K562 (cell line): Measurements from ENCODE around the gene PTP4A2. TPM values are rescaled to one million over a fixed set of nuclear protein-coding genes. Genes with fewer than 3 reads are reported as not detected.

Source experiments
- CHCHD3 ChIP-seq: fragments of 250-450 bp; sonication (Bioruptor Pico); IDR thresholded peaks from 2 replicates; pipeline ENCODE4 v2.1.2; 2022; ENCODE audit warnings: mild to moderate bottlenecking
- CREB5 ChIP-seq: fragments of 250-450 bp; sonication (Bioruptor Pico); IDR thresholded peaks from 2 replicates; pipeline ENCODE4 v1.5.0; 2020; ENCODE audit warnings: mild to moderate bottlenecking
- DLX4 ChIP-seq: fragments of 250-450 bp; sonication (Bioruptor Pico); IDR thresholded peaks from 2 replicates; pipeline ENCODE4 v1.6.1; 2021; ENCODE audit warnings: mild to moderate bottlenecking
- ELK3 ChIP-seq: fragments of 450-650 bp; formaldehyde crosslinking; IDR thresholded peaks from 2 replicates; pipeline ENCODE4 v1.4.0; 2020; ENCODE audit warnings: mild to moderate bottlenecking
- FOXJ2 ChIP-seq: fragments of 200-800 bp; sonication (Bioruptor generic); IDR thresholded peaks from 2 replicates; pipeline ENCODE4 v1.6.1; 2016; ENCODE audit warnings: missing genetic modification characterization, missing compliant biosample characterization
- FOXJ3 ChIP-seq: sonication (generic); formaldehyde crosslinking; IDR thresholded peaks from 2 replicates; pipeline ENCODE4 v1.4.0; 2020; ENCODE audit warnings: mild to moderate bottlenecking, missing genetic modification reagents
- HDAC6 ChIP-seq: IDR thresholded peaks from 2 replicates; pipeline ENCODE4 v1.6.1; 2012; ENCODE audit warnings: low read depth, mild to moderate bottlenecking, control low read depth, inconsistent platforms, low read length, moderate library complexity
- MAFF ChIP-seq: IDR thresholded peaks from 2 replicates; pipeline ENCODE4 v1.6.1; 2012; ENCODE audit warnings: low read length, improper control_type of control experiment
- MAFG ChIP-seq: fragments of 450-650 bp; conservative IDR thresholded peaks from 2 replicates; pipeline ENCODE4 v1.6.1; 2016; ENCODE audit warnings: missing genetic modification characterization, missing compliant biosample characterization
- NRF1 ChIP-seq, 2 experiments: fragments of 450-650 bp; IDR thresholded peaks in 1 of 2; conservative IDR thresholded peaks in 1 of 2; 2 replicates each; pipeline ENCODE4 v1.6.1; 2014; ENCODE audit warnings: mild to moderate bottlenecking in 2 of 2
- PREB ChIP-seq: sonication (generic); formaldehyde crosslinking; IDR thresholded peaks from 2 replicates; pipeline ENCODE4 v1.8.1; 2023; ENCODE audit warnings: mild to moderate bottlenecking, missing genetic modification reagents
- SMARCA4 ChIP-seq: fragments of 450-650 bp; IDR thresholded peaks from 2 replicates; pipeline ENCODE4 v1.6.1; 2016
- SMARCB1 ChIP-seq: IDR thresholded peaks from 2 replicates; pipeline ENCODE4 v1.6.1; 2011; ENCODE audit warnings: improper control_type of control experiment, low read depth; ENCODE audit not compliant: insufficient read length
- SMARCC2 ChIP-seq: fragments of 450-650 bp; IDR thresholded peaks from 2 replicates; pipeline ENCODE4 v1.6.1; 2017; ENCODE audit warnings: antibody characterized with exemption, moderate library complexity, mild to moderate bottlenecking, low read depth
- STAT5B ChIP-seq: fragments of 250-450 bp; sonication (Bioruptor Pico); IDR thresholded peaks from 2 replicates; pipeline ENCODE4 v1.8.0; 2021; ENCODE audit warnings: mild to moderate bottlenecking, inconsistent platforms
- TCF15 ChIP-seq: fragments of 250-450 bp; sonication (Bioruptor Pico); IDR thresholded peaks from 2 replicates; pipeline ENCODE4 v1.8.0; 2022; ENCODE audit warnings: moderate library complexity, mild to moderate bottlenecking, inconsistent platforms
- TRIM28 ChIP-seq: fragments of 450-650 bp; IDR thresholded peaks from 2 replicates; pipeline ENCODE4 v1.6.1; 2017
- ZNF277 ChIP-seq: fragments of 250-450 bp; sonication (Bioruptor Pico); IDR thresholded peaks from 2 replicates; pipeline ENCODE4 v1.8.0; 2022; ENCODE audit warnings: inconsistent platforms, mild to moderate bottlenecking, moderate library complexity, borderline replicate concordance
- ZNF324 ChIP-seq: fragments of 250-450 bp; sonication (Bioruptor Pico); IDR thresholded peaks from 2 replicates; pipeline ENCODE4 v1.4.0; 2020; ENCODE audit warnings: mild to moderate bottlenecking
- ZNF347 ChIP-seq: fragments of 450-650 bp; formaldehyde crosslinking; IDR thresholded peaks from 2 replicates; pipeline ENCODE4 v1.4.0; 2020; ENCODE audit warnings: low read depth, mild to moderate bottlenecking, moderate library complexity
- ZNF668 ChIP-seq: fragments of 250-450 bp; sonication (Bioruptor Pico); IDR thresholded peaks from 2 replicates; pipeline ENCODE4 v1.8.0; 2022; ENCODE audit warnings: mild to moderate bottlenecking, inconsistent platforms
- polyA plus RNA-seq, 8 experiments: library from polyadenylated mRNA; depleted of rRNA in 4 of 8; stranded (reverse) in 5 of 8; unstranded in 3 of 8; fragments of >200 nt; fragmentation: Nextera tagmentation in 2 of 8; fragmentation: Illumina TruSeq in 1 of 8; extraction: Ambion mirVana in 2 of 8; extraction: Trizol in 1 of 8; gene quantifications; 2 replicates each; pipeline versions ENCODE4 v1.2.1 to v1.2.3, GENCODE V29; 2011 to 2014; ENCODE audit warnings: inconsistent platforms in 1 of 8, missing spikeins in 1 of 8
- total RNA-seq, 7 experiments: library from RNA; depleted of rRNA in 6 of 7; stranded (reverse); fragments of >200 nt in 6 of 7; fragmentation: Illumina TruSeq in 2 of 7; extraction: Trizol in 2 of 7; gene quantifications; 2 replicates each; pipeline versions ENCODE4 v1.2.1 to v1.2.3, GENCODE V29; 2011 to 2021; ENCODE audit warnings: low replicate concordance in 1 of 7

The PTP4A2 gene
- total and polyA plus RNA-seq, 9 of the 15 experiments (the other 6 are each of a cell fraction or from before 2014, with no cell fraction given): 197 to 870 (median 480) TPM

- TF ChIP-seq ZNF277: no peak
- peak; percentile 86 for TF ChIP-seq MAFG
- TF ChIP-seq ZNF668 (CRISPR knock-in tag): no peak; the same call in none of the 2 replicates
- TF ChIP-seq DLX4 (CRISPR knock-in tag): 0 out of 2 replicates have a peak, but pooled peaks have one; percentile 57
- TF ChIP-seq ELK3 (CRISPR knock-in tag): 0 out of 2 replicates have a peak, but pooled peaks have one; percentile 56
- TF ChIP-seq CHCHD3 (CRISPR knock-in tag): no peak
- peak; percentile 82 for TF ChIP-seq FOXJ2
- TF ChIP-seq MAFF: peak; percentile 2; the same call in 1 of the 2 replicates
- no peak for TF ChIP-seq SMARCB1
- TF ChIP-seq PREB: no peak
- peak; percentile 63 for TF ChIP-seq SMARCC2
- TF ChIP-seq HDAC6: no peak
- peak; percentile 72 to 73 for TF ChIP-seq NRF1 (conservative IDR thresholded peaks at IDR 0.05 in 1 of 2, IDR thresholded peaks at IDR 0.05 in 1 of 2)
- TF ChIP-seq STAT5B (CRISPR knock-in tag): no peak
- TF ChIP-seq ZNF347 (CRISPR knock-in tag): no peak
- no peak for TF ChIP-seq FOXJ3
- TF ChIP-seq SMARCA4: peak; percentile 85
- peak; percentile 54; the same call in 1 of the 2 replicates for TF ChIP-seq TRIM28
- TF ChIP-seq CREB5 (CRISPR knock-in tag): no peak
- no peak for TF ChIP-seq TCF15 (CRISPR knock-in tag)
- peak; percentile 56; the same call in 1 of the 2 replicates for TF ChIP-seq ZNF324 (CRISPR knock-in tag)
Measured at GRCh38 chr1:31944205-31945089, 6.3 kb upstream of the PTP4A2 start (continued).
